Dermis blood vessel endothelial cell (primary cell): ENCODE measurements around the gene CABP2. TPM values are rescaled to one million over a fixed set of nuclear protein-coding genes. Genes with fewer than 3 reads are reported as not detected.
"Not testable (repeated sequence)": the region's sequence is repeated elsewhere in the genome, so short reads cannot be mapped to it uniquely, and the experiment has no call there.

ENCODE experiments used
- DNase-seq: peaks from one replicate; pipeline ENCODE4 v3.0.0; 2010
- total RNA-seq: library from RNA; depleted of rRNA; stranded (reverse); fragments of >200 nt; gene quantifications from 2 replicates; pipeline ENCODE4 v1.2.3, GENCODE V29; 2014

CABP2 gene
- total RNA-seq, result not detected in 2 replicates

GRCh38 chr11:67522844-67523555, at the start of gene CABP2:
Gene CABP2 (minus strand): TSS chr11:67523446. CDS start chr11:67523326, 120 bp downstream.
- DNase-seq, result no peak

DNA sequence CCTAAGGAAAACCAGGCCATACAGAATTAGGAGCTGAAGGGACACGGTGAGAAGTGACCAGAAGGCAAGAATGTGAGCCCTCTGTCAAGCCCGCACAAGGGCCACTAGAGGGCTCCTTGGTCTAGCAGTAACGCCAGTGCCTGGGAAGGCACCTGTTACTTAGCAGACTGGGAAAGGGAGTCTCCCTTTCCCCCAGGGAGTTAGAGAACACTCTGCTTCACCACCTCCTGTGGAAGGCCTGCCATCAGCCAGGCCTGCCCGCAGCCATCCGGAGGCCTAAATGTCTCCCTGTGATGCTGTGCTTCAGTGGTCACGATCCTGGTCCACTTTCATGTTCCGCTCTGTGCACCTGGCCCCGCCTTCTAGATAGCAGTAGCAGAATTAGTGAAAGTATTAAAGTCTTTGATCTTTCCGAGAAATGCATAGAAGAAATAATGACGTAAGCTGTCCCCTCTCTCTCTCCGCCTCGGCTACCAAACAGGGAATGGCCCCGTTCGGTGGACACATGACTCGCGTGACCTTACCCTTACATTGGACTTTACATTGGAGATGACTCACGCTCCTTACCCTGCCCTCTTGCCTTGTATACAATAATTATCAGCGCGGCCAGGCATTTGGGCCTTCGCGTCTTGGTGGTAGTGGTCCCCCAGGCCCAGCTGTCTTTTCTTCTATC, 49.6 kb upstream of the CABP2 start:
- DNase-seq, result peak; percentile 74

DNA sequence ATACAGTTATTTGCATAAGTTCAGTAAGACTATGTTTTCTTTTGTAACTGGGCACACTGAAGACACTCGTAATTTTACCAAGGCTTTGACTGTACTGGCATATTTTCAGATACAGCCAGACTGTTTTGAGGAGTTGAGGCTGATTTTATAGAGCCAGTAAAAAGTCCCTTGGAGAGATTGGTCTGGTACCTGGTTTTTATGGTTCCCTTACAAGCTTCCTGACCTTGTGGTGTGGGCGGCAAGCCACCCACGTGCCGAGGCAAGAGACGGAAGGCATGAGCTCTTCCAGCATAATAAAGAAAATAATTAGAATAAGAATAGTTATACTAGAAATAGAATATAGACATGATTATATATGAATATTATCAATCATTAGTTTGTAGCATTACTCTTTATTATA, 49.1 kb upstream of the CABP2 start:
- DNase-seq, result no peak

DNA sequence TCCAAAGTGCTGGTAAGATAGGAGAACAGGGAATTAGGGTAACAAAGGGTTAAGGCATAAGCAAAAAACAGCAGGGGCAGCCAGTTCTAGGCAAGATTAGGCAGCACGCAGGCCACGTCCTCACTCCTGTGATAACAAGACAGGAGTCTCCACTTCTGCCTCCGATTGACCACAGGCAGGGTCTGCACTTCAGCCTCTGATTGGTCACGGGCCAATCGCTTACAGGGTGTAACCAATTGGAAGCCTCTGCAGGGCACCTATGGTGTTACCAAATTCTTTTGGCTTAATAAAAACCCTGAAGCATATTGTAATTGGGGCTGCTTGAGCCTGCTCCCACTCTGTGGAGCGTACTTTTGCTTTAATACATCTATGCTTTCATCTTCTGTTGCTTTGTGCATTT, 48.2 kb upstream of the CABP2 start:
- DNase-seq, result no peak

DNA sequence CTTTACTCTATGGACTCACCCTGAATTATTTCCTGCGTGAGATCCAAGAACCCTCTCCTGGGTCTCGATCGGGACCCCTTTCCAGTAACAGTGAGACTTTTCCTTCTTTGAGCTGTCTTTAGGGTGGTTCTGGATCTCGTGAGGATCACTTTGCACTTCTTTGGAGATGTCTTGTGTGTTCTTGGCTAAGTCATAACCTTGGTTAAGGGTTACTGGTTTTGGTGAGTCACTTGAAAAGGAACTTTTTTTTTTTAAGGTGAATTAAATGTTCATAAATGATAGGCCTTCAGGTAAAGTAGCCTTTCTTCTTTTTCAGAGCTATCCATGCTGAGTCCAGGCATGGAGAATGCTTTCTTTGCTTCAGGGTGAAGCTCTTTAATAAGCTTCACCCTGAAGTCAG, 41.0 kb upstream of the CABP2 start:
- DNase-seq, result no peak

DNA sequence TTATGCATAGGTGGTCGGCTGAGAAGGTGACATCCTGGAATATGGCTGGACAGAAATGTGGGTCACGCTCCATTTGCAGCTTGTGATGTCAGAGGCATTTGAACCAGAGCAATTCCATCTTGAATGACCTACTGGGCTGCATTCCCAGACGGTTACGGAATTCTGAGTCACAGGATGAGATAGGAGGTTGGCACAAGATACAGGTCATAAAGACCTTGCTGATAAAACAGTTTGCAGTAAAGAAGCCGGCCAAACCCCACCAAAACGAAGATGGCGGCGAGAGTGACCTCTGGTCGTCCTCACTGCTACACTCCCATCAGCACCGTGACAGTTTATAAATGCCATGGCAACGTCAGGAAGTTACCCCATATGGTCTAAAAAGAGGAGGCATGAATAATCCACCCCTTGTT, 40.5 kb upstream of the CABP2 start:
- peak; percentile 94 for DNase-seq

GRCh38 chr11:67562963-67563704, 39.9 kb upstream of the CABP2 start:
- DNase-seq, result peak; percentile 50

- DNase-seq, result no peak
These were observed 38.8 kb upstream of the CABP2 start for GRCh38 chr11:67561971-67562619.

DNA sequence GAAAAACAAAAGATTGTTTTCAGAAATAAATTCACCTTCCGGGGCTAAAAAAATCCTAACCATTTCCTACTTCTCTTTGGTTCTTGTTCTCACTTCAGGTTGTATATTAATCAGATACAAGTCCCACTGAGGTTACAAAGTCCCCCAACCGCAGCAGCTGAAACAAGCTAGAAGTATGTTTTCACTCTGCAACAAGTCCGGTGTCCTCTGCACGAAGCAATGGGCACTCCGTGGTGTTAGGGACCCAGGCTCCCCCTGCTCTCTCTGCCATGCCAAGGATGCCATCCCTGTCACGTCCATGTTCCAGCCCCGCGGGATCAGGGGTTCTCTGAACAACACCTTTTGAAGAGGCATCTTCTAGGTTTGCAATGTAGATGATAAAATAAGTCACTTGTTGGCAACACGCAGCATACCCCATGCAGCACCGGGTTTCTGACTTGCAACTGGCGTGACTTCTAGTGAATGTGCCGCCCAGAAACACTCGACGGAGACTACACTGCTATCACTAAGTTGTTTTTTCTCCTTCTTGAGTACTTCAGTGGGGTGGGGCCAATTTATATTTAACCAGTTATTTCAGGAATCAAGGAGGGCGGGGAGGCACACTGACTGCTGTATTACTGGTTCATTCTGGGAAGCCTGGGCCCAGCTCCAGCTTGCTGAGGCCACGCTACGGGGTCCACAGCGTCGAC, 35.0 kb upstream of the CABP2 start:
- no peak for DNase-seq

GRCh38 chr11:67556244-67556643, 33.0 kb upstream of the CABP2 start:
- no peak for DNase-seq

GRCh38 chr11:67551697-67552096, 28.5 kb upstream of the CABP2 start:
- not testable (repeated sequence) for DNase-seq

- DNase-seq, result no peak
These were observed 27.9 kb upstream of the CABP2 start for GRCh38 chr11:67551127-67551526.

DNA sequence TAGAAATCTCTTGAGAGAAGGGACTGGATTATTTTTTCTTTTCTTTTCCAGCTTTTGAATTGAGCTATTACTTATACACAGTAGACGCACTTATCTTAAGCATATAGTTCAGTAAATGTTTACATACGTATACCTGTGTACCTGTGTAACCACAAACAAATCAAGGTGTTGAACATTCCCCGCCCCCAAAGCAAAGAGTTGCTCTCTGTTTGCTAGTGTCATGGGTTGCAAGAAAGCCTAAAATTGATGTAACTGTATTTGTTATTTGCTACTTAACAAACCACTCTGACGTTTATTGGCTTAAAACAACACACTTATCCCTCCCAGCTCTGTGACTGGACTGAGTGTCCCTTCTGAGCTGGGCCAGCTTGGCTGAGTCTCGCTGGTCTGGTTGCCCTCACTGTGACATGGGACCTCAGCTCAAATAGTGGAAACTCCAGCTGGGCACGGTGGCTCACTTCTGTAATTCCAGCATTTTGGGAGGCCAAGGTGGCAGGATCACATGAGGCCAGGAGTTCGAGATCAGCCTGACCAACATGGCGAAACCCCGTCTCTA, 25.4 kb upstream of the CABP2 start:
- no peak for DNase-seq

- not testable (repeated sequence) for DNase-seq
These were observed 24.9 kb upstream of the CABP2 start for GRCh38 chr11:67548112-67548511.

DNA sequence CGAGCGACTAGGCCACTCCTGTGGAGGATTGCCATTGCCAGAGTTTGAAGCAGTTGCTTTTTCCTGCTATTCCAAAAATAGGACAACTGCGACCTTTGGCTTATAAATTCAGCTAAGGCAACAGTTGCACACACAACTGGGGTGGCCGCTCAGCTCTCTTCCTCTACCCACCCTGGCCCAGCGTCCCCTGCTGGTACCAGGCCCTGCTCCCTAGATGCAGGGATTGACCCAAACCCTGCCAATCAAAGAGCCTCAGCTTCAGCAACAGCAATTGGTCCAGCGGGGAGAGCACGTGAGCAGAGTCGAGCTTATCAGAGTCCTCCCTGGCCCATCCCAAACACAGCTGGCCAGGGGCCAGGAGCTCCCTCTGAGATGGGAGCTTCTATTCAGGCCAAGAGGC, 22.0 kb upstream of the CABP2 start:
- DNase-seq, result peak; percentile 11

GRCh38 chr11:67544616-67545242, 21.5 kb upstream of the CABP2 start:
- no peak for DNase-seq

DNA sequence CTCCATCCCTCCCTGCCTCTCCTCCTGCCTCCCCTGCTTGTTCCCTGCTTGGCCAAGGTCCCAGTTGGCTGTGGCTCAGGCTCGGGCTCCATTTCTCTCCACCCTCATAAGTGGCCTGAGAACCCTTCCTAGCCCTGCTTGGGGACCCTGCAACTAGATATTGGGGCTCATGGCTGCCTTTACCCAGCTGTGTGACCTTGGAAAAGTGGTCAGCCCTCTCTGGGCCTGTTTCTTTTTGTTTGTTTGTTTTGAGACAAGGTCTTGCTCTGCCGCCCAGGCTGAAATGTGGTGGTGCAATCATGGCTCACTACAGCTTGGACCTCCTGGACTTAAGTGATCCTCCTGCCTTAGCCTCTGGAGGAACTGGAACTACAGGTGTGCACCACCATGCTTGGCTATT, 20.3 kb upstream of the CABP2 start:
- DNase-seq, result no peak

DNA sequence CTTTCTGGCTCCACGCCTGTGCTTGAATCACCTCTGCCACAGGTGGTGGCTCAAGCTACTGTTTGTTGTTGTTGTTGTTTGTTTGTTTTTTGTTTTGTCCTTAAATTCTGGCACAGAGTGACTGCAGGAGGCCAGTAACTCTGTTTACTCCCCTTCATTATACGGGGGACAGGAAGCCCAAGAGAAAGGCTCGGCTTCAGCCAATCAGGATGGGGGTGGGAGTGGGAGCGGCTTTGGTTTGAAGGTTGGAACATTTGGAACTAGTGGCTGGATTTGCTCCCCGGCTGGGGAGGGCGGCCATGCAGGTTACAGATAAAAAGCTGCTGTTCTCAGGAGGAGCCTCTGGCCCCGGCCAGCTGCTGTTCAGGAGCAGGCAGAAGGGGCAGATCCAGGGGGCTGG, 19.7 kb upstream of the CABP2 start:
- no peak for DNase-seq

DNA sequence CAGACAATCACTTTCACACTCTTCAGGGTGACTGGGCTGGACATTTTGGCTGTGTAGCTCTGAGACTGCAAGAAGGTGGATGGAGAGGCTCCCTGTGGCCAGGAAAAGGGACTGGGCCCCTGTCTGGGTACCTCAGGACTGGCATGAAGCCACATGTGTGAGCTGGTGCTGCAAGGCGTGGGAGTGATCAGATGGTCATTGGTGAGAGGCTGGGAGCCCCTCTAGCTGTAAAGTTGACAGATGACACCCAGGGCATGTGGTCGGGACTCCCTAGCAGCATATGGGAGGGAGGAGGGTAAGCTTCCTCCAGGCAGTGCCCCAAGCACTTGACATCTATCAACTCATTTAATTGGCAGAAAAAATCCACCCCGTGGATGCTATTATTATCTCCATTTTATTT, 18.9 kb upstream of the CABP2 start:
- DNase-seq, result no peak

GRCh38 chr11:67541198-67541597, 18.0 kb upstream of the CABP2 start:
- DNase-seq, result no peak

- no peak for DNase-seq
These were observed 16.3 kb upstream of the CABP2 start for GRCh38 chr11:67539550-67539949.
